ENCODE measurements around the gene ERGIC1. TPM values are rescaled to one million over a fixed set of nuclear protein-coding genes. Genes with fewer than 3 reads are reported as not detected.

ERGIC1 gene
- total and polyA plus RNA-seq, 2 of the 13 experiments (the other 11 are each of a cell fraction or from before 2014, with no cell fraction given) = 78.5 to 184 TPM

- no peak for TF ChIP-seq LRRFIP1 (CRISPR knock-in tag; conservative IDR thresholded peaks at IDR 0.05)
- TF ChIP-seq ARNT (IDR thresholded peaks at IDR 0.05) = no peak
- TF ChIP-seq, protein P1, sequence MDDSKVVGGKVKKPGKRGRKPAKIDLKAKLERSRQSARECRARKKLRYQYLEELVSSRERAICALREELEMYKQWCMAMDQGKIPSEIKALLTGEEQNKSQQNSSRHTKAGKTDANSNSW (CRISPR knock-in tag; IDR thresholded peaks at IDR 0.05; ENCODE audit: borderline replicate concordance) = 0 out of 2 replicates have a peak, but pooled peaks have one; percentile 38
- no peak for TF ChIP-seq SYNCRIP (IDR thresholded peaks at IDR 0.05; ENCODE audit: insufficient read depth, low read depth, low read length)
- TF ChIP-seq ZNF7 (CRISPR knock-in tag; IDR thresholded peaks at IDR 0.05) = no peak
- no peak for TF ChIP-seq ZNF382 (CRISPR knock-in tag; IDR thresholded peaks at IDR 0.05; ENCODE audit: borderline replicate concordance)
- TF ChIP-seq ZNF775 (CRISPR knock-in tag; IDR thresholded peaks at IDR 0.05; ENCODE audit: borderline replicate concordance) = no peak
- no peak for TF ChIP-seq HDAC6 (IDR thresholded peaks at IDR 0.05; ENCODE audit: low read depth, low read length)
- TF ChIP-seq ZNF83 (CRISPR knock-in tag; IDR thresholded peaks at IDR 0.05; ENCODE audit: borderline replicate concordance) = no peak
- no peak for TF ChIP-seq ZNF460 (CRISPR knock-in tag; IDR thresholded peaks at IDR 0.05; ENCODE audit: borderline replicate concordance)
- 0 out of 2 replicates have a peak, but pooled peaks have one; percentile 25 for TF ChIP-seq SATB2 (CRISPR knock-in tag; IDR thresholded peaks at IDR 0.05)
- TF ChIP-seq THRA (CRISPR knock-in tag; IDR thresholded peaks at IDR 0.05; ENCODE audit: borderline replicate concordance) = peak; percentile 89
- TF ChIP-seq ZNF839 (CRISPR knock-in tag; IDR thresholded peaks at IDR 0.05; ENCODE audit: borderline replicate concordance) = no peak
- peak; percentile 55; the same call in 1 of the 2 replicates for TF ChIP-seq KLF12 (CRISPR knock-in tag; IDR thresholded peaks at IDR 0.05; ENCODE audit: borderline replicate concordance)
- peak; percentile 85; the same call in 1 of the 2 replicates for TF ChIP-seq ZNF543 (CRISPR knock-in tag; IDR thresholded peaks at IDR 0.05)
- no peak for TF ChIP-seq NFAT5 (CRISPR knock-in tag; IDR thresholded peaks at IDR 0.05)
- TF ChIP-seq MEF2D (CRISPR knock-in tag; IDR thresholded peaks at IDR 0.05) = peak; percentile 36
Measured at GRCh38 chr5:172858990-172859811, 25.1 kb downstream of the ERGIC1 start (continued).
